AG09309 (cell line): ENCODE results near the gene LRP2.

Source experiments
- DNase-seq: peaks from one replicate; pipeline ENCODE4 v3.0.0-alpha.2; 2010; ENCODE audit warnings: low read depth
- H3K4me3 ChIP-seq: 2 replicates; pipeline ENCODE4 v1.5.1; 2011; ENCODE audit warnings: mild to moderate bottlenecking, low read depth, low read length, moderate library complexity; ENCODE audit not compliant: control insufficient read depth
- CTCF ChIP-seq: IDR thresholded peaks from 2 replicates; pipeline ENCODE4 v1.5.1; 2011; ENCODE audit warnings: mild to moderate bottlenecking, low read depth, low read length, inconsistent platforms; ENCODE audit not compliant: insufficient read depth, control insufficient read depth; ENCODE audit errors: missing control alignments

The LRP2 gene

GRCh38 chr2:169082995-169083394 lies 279.3 kb downstream of the LRP2 start:
- TF ChIP-seq CTCF = no peak
- H3K4me3 ChIP-seq = no peak overlapping the region
- no peak for DNase-seq

GRCh38 chr2:169081551-169081950 lies 280.8 kb downstream of the LRP2 start:
- TF ChIP-seq CTCF = no peak
- no peak overlapping the region for H3K4me3 ChIP-seq
- no peak for DNase-seq

GRCh38 chr2:169080250-169081069 lies 281.9 kb downstream of the LRP2 start:
- no peak for DNase-seq
- no peak overlapping the region for H3K4me3 ChIP-seq
- TF ChIP-seq CTCF = no peak

- no peak overlapping the region for H3K4me3 ChIP-seq
- no peak for DNase-seq
- TF ChIP-seq CTCF = no peak
These were observed 284.6 kb downstream of the LRP2 start for GRCh38 chr2:169077674-169078240.
